ENCODE data around the gene TRAPPC3. TPM values are rescaled to one million over a fixed set of nuclear protein-coding genes. Genes with fewer than 3 reads are reported as not detected.

The TRAPPC3 gene
- total and polyA plus RNA-seq, 3 experiments from 2014 or later: 61.7 to 117 (median 63.1) TPM

DNA sequence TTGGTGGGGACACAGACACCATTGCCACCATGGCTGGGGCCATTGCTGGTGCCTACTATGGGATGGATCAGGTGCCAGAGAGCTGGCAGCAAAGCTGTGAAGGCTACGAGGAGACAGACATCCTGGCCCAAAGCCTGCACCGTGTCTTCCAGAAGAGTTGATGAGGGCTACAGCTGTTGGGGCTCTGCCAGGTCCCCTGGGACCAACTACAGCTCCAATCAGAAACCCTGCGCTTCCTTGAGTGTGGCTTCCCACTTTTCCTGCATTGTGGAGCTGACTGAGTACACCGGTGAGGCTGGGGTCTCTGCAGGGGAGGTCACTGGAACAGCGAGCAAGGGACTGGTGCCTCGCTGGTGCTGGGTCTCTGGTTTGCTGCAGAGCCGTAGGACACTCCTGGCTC lies 56.1 kb downstream of the TRAPPC3 start:
- H3K4me1 Mint-ChIP-seq: peaks cover 14 to 35% (median 16%) of the 10 kb centered on the region in 3 donors
- no peak for DNase-seq
- ChIA-PET CTCF (interaction anchor here (1.4 kb wide), 1 partner anchor 42 kb away, joined by 5 read pairs; no protein-coding TSS in a partner anchor), POLR2A (no interaction called here)
- Histone ChIP-seq H3K9me3 (ENCODE audit: low read length) (no peaks in the 10 kb centered on the region), H3K4me1 (ENCODE audit: insufficient read depth, low read length) (peaks cover 14% of the 10 kb centered on the region), H3K27ac (ENCODE audit: low read depth, low read length) (no peak overlapping the region), H3K4me3 (ENCODE audit: low read length) (no peak overlapping the region), H3K27me3 (ENCODE audit: insufficient read depth, low read length, poor library complexity, severe bottlenecking) (no peaks in the 10 kb centered on the region), H3K36me3 (ENCODE audit: insufficient read depth, low read length) (peaks cover 50% of the 10 kb centered on the region)
- H3K4me3 Mint-ChIP-seq: peak overlapping the region in 1 of 7 donors; percentile 62
- no peaks in the 10 kb centered on the region for H3K27me3 Mint-ChIP-seq
- peaks cover 0 to 66% (median 2%) of the 10 kb centered on the region in 3 donors for H3K36me3 Mint-ChIP-seq
- H3K27ac Mint-ChIP-seq: peak overlapping the region in 1 of 8 donors; percentile 2
- no peaks in the 10 kb centered on the region for H3K9me3 Mint-ChIP-seq

DNA sequence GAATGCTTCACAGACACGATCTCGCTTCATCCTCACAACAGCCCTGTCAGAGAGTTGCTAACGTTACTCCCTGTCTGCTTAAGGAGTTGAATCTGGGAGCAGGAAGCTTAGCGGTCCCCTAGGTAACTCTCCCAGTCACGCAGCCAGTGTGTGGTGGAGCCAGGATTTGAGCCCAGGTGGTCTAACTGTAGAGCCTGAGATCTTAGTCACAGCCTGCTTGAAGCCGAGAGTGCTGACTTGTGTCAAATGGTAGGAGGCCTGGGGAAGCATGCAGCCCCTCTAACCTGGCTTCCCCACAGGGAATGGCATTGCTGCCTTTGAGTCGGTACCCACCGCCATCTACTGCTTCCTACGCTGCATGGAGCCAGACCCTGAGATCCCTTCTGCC lies 56.5 kb downstream of the TRAPPC3 start:
- CTCF ChIA-PET: interaction anchor here (1.4 kb wide), 1 partner anchor 42 kb away, joined by 5 read pairs; no protein-coding TSS in a partner anchor

DNA sequence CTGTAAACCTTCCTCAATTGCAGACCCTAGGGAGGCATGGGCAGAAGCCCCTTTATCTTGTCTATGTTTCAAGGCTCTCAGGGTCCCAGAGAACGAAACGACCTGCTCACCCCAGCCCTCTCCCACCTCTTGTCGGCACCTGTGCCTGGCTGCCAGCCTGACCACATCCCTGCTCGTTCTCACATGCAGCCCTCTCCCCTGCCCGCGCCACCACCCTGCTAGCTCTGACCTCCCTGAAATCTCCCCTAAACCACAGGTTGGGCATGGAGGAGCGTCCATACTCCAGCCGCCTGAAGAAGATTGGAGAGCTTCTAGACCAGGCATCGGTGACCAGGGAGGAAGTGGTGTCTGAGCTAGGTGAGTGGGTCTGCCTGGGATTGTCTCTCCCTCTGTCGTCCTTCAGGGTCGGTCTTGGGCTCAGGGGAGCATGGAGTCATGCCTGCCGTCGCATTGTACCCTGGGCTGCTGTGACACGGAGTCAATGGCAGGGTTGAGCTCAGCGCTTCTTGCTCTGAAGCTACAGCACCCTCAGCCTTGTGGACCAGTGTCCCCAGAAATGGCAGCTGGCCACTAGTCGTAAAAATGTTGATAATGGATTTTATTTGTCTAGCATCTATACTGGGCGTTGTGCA lies 57.0 kb downstream of the TRAPPC3 start:
- Histone ChIP-seq H3K9me3 (ENCODE audit: low read length) (no peaks in the 10 kb centered on the region), H3K4me3 (ENCODE audit: low read length) (no peak overlapping the region), H3K27ac (ENCODE audit: low read depth, low read length) (no peak overlapping the region), H3K4me1 (ENCODE audit: insufficient read depth, low read length) (peaks cover 19% of the 10 kb centered on the region), H3K36me3 (ENCODE audit: insufficient read depth, low read length) (peaks cover 50% of the 10 kb centered on the region), H3K27me3 (ENCODE audit: insufficient read depth, low read length, poor library complexity, severe bottlenecking) (no peaks in the 10 kb centered on the region)
- CTCF ChIA-PET: interaction anchor here (1.4 kb wide), 1 partner anchor 43 kb away, joined by 5 read pairs; no protein-coding TSS in a partner anchor
- Mint-ChIP-seq H3K4me1 (peaks cover 14 to 37% (median 18%) of the 10 kb centered on the region in 3 donors), H3K27me3 (peaks cover 0 to under 1% of the 10 kb centered on the region in 2 donors), H3K27ac (peak overlapping the region in 4 of 8 donors; percentile 50 to 95 (median 58)), H3K9me3 (no peaks in the 10 kb centered on the region), H3K4me3 (peak overlapping the region in 1 of 7 donors; percentile 44), H3K36me3 (peaks cover 0 to 66% (median 2%) of the 10 kb centered on the region in 3 donors)
- POLR2A ChIA-PET: no interaction called here
- DNase-seq: no peak

More for the DNA sequence above, 56.5 kb downstream of the TRAPPC3 start:
- H3K36me3 ChIP-seq (ENCODE audit: insufficient read depth, low read length): peaks cover 50% of the 10 kb centered on the region
- Mint-ChIP-seq H3K9me3 (no peaks in the 10 kb centered on the region), H3K4me1 (peaks cover 14 to 37% (median 18%) of the 10 kb centered on the region in 3 donors), H3K4me3 (peak overlapping the region in 1 of 7 donors; percentile 62), H3K36me3 (peaks cover 0 to 66% (median 2%) of the 10 kb centered on the region in 3 donors), H3K27ac (peak overlapping the region in 2 of 8 donors; percentile 54 to 61), H3K27me3 (no peaks in the 10 kb centered on the region)
- POLR2A ChIA-PET: no interaction called here
- no peak overlapping the region for H3K27ac ChIP-seq (ENCODE audit: low read depth, low read length)
- no peaks in the 10 kb centered on the region for H3K27me3 ChIP-seq (ENCODE audit: insufficient read depth, low read length, poor library complexity, severe bottlenecking)
- H3K4me3 ChIP-seq (ENCODE audit: low read length): no peak overlapping the region
- peaks cover 19% of the 10 kb centered on the region for H3K4me1 ChIP-seq (ENCODE audit: insufficient read depth, low read length)
- DNase-seq: no peak
- H3K9me3 ChIP-seq (ENCODE audit: low read length): no peaks in the 10 kb centered on the region

GRCh38 chr1:36091698-36092097 lies 57.6 kb downstream of the TRAPPC3 start:
- H3K9me3 ChIP-seq (ENCODE audit: low read length): no peaks in the 10 kb centered on the region
- peaks cover 50% of the 10 kb centered on the region for H3K36me3 ChIP-seq (ENCODE audit: insufficient read depth, low read length)
- Mint-ChIP-seq H3K27me3 (peaks cover 3% of the 10 kb centered on the region in 2 donors), H3K27ac (peak overlapping the region in 5 of 8 donors; percentile 51 to 90 (median 68)), H3K4me3 (peak overlapping the region in 4 of 7 donors; percentile 23 to 46 (median 38)), H3K36me3 (peaks cover 0 to 64% (median 2%) of the 10 kb centered on the region in 3 donors), H3K4me1 (peaks cover 16 to 40% (median 18%) of the 10 kb centered on the region in 3 donors), H3K9me3 (no peaks in the 10 kb centered on the region)
- POLR2A ChIA-PET: no interaction called here
- DNase-seq: no peak
- CTCF ChIA-PET: no interaction called here
- H3K4me3 ChIP-seq (ENCODE audit: low read length): no peak overlapping the region
- H3K4me1 ChIP-seq (ENCODE audit: insufficient read depth, low read length): peaks cover 19% of the 10 kb centered on the region
- no peak overlapping the region for H3K27ac ChIP-seq (ENCODE audit: low read depth, low read length)
- H3K27me3 ChIP-seq (ENCODE audit: insufficient read depth, low read length, poor library complexity, severe bottlenecking): no peaks in the 10 kb centered on the region

DNA sequence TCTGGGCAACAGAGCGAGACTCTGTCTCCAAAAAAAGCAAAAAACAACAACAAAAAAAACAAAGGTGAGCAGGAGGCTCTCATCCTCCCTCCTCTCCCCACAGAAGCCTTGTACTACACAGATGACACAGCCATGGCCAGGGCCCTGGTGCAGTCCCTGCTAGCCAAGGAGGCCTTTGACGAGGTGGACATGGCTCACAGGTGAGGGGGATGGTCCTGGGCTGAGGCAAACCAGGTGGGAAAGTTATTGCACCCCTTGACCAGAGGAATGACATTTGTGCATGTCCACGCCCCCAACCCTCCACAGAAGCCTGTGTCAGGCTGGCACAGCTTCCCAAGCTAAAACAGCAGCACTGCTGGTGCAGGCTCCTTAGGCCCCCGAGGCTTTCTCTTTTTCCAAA lies 58.1 kb downstream of the TRAPPC3 start:
- H3K27ac Mint-ChIP-seq: peak overlapping the region in 4 of 8 donors; percentile 12 to 90 (median 62)
- DNase-seq: no peak
- H3K36me3 ChIP-seq (ENCODE audit: insufficient read depth, low read length): peaks cover 50% of the 10 kb centered on the region

GRCh38 chr1:36089393-36090121 lies 59.7 kb downstream of the TRAPPC3 start:
- Histone ChIP-seq H3K9me3 (ENCODE audit: low read length) (no peaks in the 10 kb centered on the region), H3K27me3 (ENCODE audit: insufficient read depth, low read length, poor library complexity, severe bottlenecking) (no peaks in the 10 kb centered on the region)
- no peak for DNase-seq

More for the DNA sequence above, 58.1 kb downstream of the TRAPPC3 start:
- Histone ChIP-seq H3K4me1 (ENCODE audit: insufficient read depth, low read length) (peaks cover 19% of the 10 kb centered on the region), H3K27me3 (ENCODE audit: insufficient read depth, low read length, poor library complexity, severe bottlenecking) (no peaks in the 10 kb centered on the region), H3K9me3 (ENCODE audit: low read length) (no peaks in the 10 kb centered on the region), H3K27ac (ENCODE audit: low read depth, low read length) (no peak overlapping the region), H3K4me3 (ENCODE audit: low read length) (no peak overlapping the region)
- H3K4me3 Mint-ChIP-seq: peak overlapping the region in 2 of 7 donors; percentile 31 to 44
- peaks cover 0 to 58% (median 2%) of the 10 kb centered on the region in 3 donors for H3K36me3 Mint-ChIP-seq
- peaks cover 16 to 40% (median 18%) of the 10 kb centered on the region in 3 donors for H3K4me1 Mint-ChIP-seq
- peaks cover 8 to 9% of the 10 kb centered on the region in 2 donors for H3K27me3 Mint-ChIP-seq
- no peaks in the 10 kb centered on the region for H3K9me3 Mint-ChIP-seq
- POLR2A ChIA-PET: no interaction called here
- CTCF ChIA-PET: interaction anchor here (1.0 kb wide), 1 partner anchor 38 kb away, joined by 4 read pairs; no protein-coding TSS in a partner anchor

DNA sequence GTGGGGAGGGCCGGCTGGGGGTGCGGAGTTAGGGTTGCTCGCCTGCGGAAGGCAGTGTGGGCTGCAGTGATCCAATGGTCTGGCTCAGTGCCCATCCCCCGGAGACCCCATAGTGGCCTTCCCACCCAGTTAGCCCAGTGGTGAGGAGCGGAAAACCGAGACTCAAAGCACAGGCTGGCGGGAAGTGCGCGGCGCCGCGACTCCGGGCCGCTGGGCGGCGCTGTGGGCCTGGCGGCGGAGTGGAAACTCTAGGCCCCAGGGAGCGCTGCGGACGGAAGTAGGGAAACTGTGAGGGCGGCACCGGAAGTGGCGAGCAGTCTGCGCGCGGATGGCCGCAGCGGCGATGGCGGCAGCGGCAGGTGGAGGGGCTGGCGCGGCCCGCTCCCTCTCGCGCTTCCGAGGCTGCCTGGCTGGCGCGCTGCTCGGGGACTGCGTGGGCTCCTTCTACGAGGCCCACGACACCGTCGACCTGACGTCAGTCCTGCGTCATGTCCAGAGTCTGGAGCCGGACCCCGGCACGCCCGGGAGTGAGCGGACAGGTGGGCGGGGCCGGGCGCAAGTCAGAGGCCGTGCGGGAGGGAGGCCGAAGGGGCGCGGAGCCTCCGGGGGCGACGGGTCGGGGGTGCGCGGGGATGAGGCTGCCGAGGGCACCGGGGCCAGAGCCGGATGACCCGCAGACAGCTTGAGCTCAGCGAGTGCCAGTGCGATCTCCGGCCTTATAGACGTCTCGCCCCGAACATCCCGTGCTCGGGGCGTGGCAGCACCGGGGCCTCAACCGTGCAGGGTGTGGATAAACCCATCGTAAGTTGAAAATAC lies 60.5 kb downstream of the TRAPPC3 start, which contains the start of gene ADPRS:
Gene ADPRS (plus strand): TSS at position 316 of the 816 bp plus-strand sequence. CDS start 13 bp downstream, at position 329.
- H3K27ac ChIP-seq (ENCODE audit: low read depth, low read length): peak within 1 kb of the TSS; percentile 91
- ChIA-PET CTCF (interaction anchor here (0.9 to 1.2 kb wide), 3 partner anchors 46 to 206 kb away, joined by 3 read pairs; partner anchors contain the start of gene AGO1), POLR2A (interaction anchor here (1.0 to 1.3 kb wide), 4 partner anchors 56 to 158 kb away, joined by 4 to 9 read pairs (median 4); partner anchors contain the start of genes AGO3, THRAP3 and TRAPPC3)
- no peaks in the 10 kb centered on the region for H3K9me3 Mint-ChIP-seq
- no peaks in the 10 kb centered on the region for H3K27me3 ChIP-seq (ENCODE audit: insufficient read depth, low read length, poor library complexity, severe bottlenecking)
- H3K4me3 Mint-ChIP-seq: peak within 1 kb of the TSS; percentile 86 to 98 (median 93)
- H3K27me3 Mint-ChIP-seq: peaks cover 11 to 23% of the 10 kb centered on the region in 2 donors
- H3K4me1 ChIP-seq (ENCODE audit: insufficient read depth, low read length): peaks cover 19% of the 10 kb centered on the region
- peak within 1 kb of the TSS; percentile 55 for H3K4me3 ChIP-seq (ENCODE audit: low read length)
- H3K27ac Mint-ChIP-seq: peak within 1 kb of the TSS; percentile 88 to 99 (median 96)
- peaks cover 16 to 40% (median 18%) of the 10 kb centered on the region in 3 donors for H3K4me1 Mint-ChIP-seq
- H3K36me3 Mint-ChIP-seq: peaks cover 0 to 38% (median under 1%) of the 10 kb centered on the region in 3 donors
- peak; percentile 86 to 93 (median 88) for DNase-seq
- H3K36me3 ChIP-seq (ENCODE audit: insufficient read depth, low read length): peaks cover 29% of the 10 kb centered on the region
- no peaks in the 10 kb centered on the region for H3K9me3 ChIP-seq (ENCODE audit: low read length)

More at GRCh38 chr1:36089393-36090121, 59.7 kb downstream of the TRAPPC3 start:
- Mint-ChIP-seq H3K36me3 (peaks cover 0 to 45% (median 2%) of the 10 kb centered on the region in 3 donors), H3K27ac (peak overlapping the region; percentile 88 to 99 (median 96)), H3K9me3 (no peaks in the 10 kb centered on the region), H3K4me1 (peaks cover 16 to 40% (median 18%) of the 10 kb centered on the region in 3 donors), H3K27me3 (peaks cover 11 to 20% of the 10 kb centered on the region in 2 donors), H3K4me3 (peak overlapping the region; percentile 86 to 98 (median 93))
- Histone ChIP-seq H3K4me1 (ENCODE audit: insufficient read depth, low read length) (peaks cover 19% of the 10 kb centered on the region), H3K4me3 (ENCODE audit: low read length) (peak overlapping the region; percentile 55), H3K27ac (ENCODE audit: low read depth, low read length) (peak overlapping the region; percentile 91), H3K36me3 (ENCODE audit: insufficient read depth, low read length) (peaks cover 37% of the 10 kb centered on the region)
- ChIA-PET CTCF (interaction anchor here (0.9 to 1.2 kb wide), 3 partner anchors 45 to 207 kb away, joined by 3 read pairs; partner anchors contain the start of gene AGO1), POLR2A (interaction anchor here (1.0 to 1.3 kb wide), 4 partner anchors 55 to 159 kb away, joined by 4 to 9 read pairs (median 4); partner anchors contain the start of genes AGO3, THRAP3 and TRAPPC3)

Measured in CD8-positive, alpha-beta memory T cell (primary cell).